NCI-H82 treated with DMSO at 0.1 percent for 48 hours (cell line): ENCODE data around the gene IL27RA.
A peak's percentile ranks its signal among the peaks of the same experiment; 100 is the strongest.

Experiments
- DNase-seq: peaks from one replicate; lab custom pipeline; 2025; ENCODE audit not compliant: unreplicated experiment; lab: John Stamatoyannopoulos, UW

The IL27RA gene

DNA sequence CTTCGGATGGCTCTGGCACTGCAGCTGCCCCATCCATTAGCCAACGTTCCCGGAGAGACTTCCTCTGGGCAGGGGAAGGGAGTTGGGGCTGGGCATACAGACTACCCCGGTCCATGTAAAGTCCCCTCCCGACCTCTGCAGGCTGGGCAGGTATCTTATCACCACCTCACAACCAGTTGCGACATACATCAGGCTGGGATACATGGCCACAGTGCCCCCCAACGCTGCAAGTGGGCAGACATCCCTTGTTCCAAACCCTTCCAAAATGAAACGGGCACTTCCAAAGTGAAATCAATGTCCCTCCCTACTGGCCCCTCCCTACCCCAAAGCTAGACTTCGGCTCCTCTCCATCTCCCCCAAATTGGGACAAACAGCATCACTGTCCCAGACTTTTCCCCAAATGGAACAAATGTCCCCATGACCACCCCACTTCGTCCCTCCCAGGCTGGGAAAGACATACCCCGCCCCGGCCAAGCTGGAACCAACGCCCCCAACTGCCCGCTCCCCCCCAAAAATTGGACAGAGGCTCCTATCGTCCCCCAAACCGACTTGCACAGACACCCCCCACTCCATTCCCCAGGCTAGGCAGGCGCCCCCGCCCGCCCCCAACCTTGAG lies 25.3 kb downstream of the IL27RA start:
- DNase-seq = no peak

DNA sequence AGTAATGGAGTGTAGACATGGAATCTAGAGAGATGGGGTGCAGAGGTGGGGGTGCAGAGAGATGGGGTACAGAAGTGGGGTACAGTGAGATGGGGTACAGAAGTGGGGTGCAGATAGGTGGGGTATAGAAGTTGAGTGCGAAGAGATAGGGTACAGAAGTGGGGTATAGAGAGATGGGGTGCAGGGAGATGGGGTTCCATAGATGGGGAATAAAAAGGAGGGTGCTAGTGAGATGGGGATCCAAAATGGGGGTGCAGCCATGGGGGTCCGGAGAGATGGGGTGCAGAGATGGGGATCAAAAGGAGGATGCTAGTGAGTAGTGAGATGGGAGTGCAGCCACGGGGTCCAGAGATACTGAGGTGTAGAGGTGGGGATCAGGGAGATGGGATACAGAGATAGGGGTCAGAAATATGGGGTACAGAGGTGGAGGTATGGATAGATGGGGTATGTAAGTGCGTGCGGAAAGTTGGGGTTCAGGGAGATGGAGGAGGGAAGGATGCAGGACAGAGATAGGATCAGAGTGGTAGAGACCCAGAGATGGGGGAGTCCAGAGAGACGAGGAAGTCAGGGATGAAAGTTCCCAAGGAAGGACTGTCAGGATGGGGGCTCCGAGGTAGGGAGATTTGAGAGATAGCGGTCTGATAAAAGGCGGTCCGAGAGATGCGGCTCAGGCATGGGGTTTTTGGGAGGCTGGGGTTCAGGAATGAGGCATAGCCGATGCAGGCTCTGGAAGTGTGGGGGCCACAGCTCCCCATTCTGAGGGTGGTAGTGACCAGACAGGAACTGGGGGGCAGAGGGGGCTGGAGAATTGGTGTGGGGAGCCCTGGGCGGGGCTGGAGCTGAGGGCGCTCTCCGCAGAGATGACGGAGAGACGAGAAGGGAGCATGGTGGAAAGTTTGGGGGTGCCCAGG lies 26.9 kb downstream of the IL27RA start:
- no peak for DNase-seq

DNA sequence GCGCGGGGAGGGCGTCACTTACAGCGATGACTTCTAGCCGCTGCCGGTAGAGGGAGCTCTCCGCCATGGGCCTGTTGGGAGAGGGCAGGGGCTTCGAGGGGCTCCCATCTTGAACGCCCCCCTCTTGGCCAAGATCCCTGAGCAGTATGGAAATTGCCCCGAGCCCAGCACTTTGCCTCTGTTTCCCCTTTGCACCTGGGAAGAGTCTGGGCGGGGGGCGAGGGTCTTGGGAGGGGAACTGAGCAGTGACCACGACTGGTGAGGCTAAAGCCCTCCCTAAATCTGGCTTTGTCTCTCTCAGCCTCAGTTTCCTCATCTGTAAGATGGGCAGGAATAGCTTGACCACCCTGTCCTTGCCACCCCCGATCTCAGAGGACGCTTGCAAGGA lies 27.5 kb downstream of the IL27RA start:
- DNase-seq = no peak

DNA sequence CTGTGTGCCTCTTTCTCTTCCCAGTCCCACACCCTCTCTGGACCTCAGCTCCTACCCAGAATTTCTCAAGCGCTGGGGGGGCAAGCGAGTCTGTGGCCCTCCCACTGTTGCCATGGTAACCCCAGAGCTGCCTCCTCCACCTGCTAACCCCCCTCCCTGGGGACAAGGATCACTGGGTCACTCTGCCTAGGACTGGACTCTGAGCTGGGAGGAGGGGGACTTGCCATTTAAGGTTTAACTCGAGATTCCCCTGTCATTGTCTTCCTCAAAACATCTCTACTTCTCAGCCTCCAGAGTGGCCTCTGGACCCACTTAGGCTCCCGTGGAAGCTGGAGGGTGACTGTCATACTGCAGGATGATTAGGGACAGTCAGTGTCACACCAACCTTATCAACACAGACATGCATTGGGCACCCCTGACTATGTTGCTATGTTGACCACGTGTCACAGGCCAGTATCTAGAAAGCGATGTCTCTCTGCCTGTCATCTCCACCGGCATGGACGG lies 28.1 kb downstream of the IL27RA start:
- DNase-seq = no peak

DNA sequence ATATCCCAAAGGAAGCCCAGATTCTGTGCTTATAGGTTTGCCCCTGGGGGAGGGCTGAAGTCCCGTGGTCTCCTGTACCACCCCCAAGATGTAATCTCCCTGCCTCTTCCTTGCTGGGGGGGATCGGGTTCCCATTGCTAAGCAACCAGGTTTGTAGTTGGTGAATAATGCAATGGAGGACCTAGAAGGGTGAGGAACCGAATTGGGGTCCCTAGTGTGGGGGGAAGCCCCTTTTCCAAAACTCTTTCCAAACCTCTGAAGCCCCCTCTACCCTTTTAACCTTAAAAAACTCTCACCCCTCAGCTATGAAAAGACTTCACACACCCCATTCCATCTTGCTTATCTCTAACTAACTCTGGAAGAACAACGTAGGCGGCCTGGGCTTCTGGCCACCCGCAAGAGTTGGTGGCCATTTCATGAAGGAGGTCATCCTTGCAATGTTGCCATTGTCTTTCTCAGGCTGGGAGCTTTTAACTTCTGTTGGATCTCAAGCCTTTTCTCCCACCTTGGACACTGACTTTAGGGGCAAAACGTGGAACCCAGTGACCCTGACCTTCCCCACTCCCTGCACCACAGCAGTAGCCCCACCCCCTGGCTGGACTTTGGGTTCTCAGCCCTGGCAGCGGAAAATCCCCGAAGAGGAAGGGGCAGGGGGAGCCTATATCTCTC lies 29.7 kb downstream of the IL27RA start:
- DNase-seq = no peak

DNA sequence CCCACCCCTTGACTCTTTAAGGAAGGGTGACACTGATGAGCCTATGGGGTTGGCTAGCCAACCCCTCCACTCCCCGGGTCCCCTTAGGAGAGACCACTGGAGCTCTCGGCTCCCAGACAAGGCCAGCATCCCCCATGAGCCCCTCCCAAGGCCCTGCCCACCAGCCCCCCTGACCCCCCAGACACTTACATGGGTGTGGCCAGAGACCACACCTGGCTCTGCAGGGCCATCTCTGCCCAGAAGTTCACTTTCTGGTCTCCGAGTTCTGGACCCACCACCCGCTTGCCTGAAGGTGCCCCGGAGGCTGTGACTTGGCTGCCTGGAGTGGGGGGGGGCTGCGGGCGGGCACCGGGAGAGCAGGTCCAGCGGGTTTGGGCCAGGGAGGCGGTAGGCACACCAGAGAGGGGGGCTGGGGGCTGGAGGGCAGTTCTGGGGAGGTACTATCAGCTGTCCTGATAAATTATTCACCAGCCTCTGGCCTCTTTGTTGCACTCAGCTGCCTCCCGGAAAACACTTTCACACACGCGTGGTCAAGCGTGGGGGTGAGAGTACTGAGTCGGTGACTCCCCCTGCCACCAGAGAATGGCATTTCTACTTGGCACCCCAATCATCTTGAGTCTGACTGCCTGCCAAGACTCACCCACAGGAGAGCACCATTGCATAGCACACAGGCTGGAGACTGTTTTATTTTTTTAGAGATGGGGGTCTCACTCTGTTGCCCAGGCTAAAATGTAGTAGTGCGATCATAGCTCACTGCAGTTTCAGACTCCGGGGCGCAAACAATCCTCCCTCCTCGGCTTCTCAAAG lies 30.4 kb downstream of the IL27RA start, which contains the start of gene PALM3:
PALM3 (minus strand) TSS at position 326 of the 807 bp plus-strand sequence; CDS start at position 230, 96 bp downstream.
- no peak for DNase-seq

DNA sequence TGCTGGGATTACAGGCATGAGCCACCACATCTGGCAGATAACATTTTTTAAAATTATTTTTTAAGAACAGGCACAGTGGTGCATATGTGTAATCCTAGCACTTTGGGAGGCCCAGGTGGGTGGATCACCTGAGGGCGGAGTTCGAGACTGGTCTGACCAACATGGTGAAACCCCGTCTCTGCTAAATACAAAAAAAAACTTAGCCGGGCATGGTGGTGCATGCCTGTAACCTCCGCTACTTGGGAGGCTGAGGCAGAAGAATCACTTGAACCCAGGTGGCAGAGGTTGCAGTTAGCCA lies 30.9 kb downstream of the IL27RA start:
- DNase-seq = no peak

DNA sequence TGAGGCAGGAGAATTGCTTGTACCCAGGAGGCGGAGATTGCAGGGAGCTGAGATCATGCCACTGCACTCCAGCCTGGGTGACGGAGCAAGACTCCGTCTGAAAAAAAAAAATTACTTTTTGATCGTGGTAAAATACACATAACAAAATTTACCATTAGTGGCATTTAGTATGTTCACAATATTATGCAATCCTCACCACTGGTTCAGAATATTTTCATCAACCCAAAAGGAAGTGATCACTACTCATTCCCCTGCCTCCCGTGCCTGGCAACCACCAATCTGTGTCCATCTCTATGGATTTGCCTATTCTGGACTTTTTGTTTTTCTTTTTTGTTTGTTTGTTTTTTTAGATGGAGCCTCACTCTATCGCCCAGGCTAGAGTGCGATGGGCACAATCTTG lies 31.5 kb downstream of the IL27RA start:
- DNase-seq = no peak

DNA sequence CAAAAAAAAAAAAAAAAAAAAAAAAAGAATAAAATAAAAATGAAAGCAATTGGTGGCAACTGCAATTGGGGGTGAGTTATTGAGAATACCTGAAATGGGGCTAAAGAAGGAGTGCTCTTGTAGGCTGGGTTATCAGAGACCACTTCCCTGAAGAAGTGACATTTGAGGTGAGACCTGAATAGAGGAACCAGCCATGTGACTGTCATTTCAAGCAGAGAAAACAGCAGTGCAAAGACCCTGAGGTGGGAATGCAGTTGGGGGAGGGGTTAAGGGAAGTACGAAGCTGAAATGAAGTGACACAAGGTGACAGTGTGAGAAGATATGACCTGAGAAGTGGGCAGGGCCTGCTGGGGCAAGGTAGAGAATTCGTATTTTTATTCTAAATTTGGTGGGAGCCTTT lies 34.6 kb downstream of the IL27RA start:
- no peak for DNase-seq

DNA sequence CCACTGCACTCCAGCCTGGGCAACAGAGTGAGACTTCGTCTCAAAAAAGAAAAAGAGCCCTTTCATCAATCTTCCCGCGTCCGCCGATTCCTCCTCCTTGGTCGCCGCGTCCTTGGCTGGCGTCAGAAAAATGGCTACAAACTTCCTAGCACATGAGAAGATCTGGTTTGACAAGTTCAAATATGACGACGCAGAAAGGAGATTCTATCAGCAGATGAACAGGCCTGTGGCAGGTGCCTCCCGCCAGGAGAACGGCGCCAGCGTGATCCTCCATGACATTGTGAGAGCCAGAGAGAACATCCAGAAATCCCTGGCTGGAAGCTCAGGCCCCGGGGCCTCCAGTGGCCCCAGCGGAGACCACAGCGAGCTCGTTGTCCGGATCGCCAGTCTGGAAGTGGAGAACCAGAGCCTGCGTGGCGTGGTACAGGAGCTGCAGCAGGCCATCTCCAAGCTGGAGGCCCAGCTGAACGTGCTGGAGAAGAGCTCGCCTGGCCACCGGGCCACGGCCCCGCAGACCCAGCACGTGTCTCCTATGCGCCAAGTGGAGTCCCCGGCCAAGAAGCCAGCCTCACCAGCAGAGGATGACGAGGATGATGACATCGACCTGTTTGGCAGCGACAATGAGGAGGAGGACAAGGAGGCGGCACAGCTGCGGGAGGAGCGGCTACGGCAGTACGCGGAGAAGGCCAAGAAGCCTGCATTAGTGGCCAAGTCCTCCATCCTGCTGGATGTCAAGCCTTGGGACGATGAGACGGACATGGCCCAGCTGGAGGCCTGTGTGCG lies 38.9 kb downstream of the IL27RA start:
- no peak for DNase-seq

DNA sequence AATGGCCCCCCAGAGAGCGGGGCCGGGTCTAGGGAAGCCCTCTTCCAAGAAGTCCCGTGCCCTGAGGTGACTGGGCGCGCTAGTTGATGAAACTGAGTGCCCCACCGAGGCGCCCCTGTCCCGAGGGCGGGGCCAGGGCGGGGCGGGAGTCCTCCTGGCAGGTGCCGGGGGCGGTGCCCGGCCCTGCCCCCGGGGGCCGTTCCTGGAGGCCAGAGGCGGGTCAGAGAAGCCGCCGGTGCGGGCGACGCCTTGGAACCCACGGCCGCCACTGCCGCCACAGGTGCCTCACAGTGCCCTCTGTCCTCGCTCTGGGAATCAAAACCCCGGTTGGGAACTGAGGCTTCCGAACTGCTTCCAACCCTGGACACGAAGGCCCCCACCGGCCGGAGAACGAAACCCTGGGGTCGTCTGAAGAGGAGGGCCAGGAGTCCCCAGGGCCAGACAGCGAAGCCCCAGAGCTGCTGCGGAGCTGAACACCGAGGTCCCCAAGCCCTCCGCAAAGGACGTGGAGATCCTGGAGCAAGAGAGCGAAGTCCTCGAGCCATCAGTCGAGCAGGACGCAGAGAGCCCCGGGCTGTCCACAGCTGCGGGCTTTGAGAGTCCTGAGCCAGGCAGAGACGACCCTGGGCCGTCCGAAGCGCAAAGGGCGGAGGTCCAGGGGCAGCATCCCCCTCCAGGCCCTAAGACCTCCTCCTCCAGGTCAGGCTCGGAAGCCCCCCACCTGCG lies 41.1 kb downstream of the IL27RA start, which contains the start of gene MISP3:
MISP3 (plus strand) TSS at position 252 of the 726 bp plus-strand sequence. CDS start 524 bp downstream, outside the sequence.
- DNase-seq = no peak

DNA sequence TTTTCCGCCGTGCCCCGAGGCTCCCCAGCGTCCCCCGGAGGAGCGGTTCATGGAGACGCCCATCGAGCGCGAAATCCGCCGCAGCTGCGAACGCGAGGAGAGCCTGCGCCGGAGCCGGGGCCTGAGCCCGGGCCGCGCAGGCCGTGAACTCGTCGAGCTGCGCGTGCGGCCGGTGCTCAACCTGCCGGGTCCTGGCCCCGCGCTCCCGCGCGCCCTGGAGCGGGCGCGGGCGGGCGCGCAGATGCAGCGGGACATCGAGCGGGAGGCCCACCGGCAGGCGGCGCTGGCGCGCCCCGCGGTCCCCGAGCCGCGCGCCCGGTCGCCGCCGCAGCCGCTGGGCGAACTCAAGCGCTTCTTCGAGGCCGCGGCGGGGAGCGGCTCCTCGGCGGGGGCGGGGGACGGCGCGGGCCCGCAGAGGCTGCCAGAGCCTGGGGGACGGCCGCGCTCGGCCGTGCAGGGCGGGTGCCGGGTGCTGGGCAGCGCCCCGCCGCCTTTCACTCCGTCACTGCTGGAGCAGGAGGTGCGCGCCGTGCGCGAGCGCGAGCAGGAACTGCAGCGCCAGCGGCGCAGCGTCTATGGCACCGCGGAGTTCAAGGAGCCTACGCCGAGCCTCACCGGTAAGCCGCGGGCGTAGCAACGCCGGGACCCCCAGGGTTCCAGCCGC lies 41.8 kb downstream of the IL27RA start:
- DNase-seq = no peak

DNA sequence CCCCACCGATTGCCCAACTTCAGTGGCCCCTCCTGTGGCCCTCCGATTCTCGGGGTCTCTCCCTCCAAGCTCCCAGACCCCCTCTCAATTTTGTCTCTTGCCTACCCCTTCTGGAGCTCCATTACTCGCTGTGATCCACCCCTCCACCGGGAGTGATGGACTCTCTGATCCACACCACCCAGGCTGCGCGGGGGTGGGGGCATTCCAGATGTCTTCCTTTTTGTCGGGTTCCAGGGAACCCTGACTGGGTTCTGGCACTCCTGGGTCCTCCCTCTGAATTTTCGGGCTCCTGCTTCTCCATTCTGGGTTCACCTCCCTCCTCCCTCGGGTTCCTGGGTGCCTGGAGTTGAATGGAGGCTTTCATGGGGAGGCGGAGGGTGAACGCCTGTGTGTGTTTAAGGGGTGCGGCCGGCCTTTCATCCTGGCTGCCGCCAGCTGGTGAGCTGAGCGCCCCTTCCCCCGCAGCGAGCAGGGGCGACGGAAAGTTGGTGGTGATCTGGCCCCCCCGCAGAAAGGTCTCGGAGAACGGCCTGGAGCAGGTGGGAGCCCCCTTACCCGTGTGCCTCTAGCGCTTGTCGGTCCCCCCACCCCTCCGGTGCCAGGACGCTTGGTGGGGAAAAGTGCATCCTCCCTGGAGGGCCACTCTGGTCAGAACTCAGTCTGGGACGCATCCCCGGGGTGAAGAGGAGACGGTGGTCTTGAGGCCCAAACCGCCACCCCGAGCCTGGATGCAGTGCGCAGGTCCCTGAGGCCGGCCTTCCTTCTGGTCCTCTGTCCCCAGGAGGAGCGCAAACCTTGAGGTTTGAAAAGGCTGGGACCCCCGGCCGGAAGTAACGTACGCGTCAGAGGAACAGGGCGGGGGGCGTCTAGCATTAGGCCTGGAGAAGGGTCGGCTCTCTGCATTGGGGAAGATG lies 42.6 kb downstream of the IL27RA start:
- no peak for DNase-seq

DNA sequence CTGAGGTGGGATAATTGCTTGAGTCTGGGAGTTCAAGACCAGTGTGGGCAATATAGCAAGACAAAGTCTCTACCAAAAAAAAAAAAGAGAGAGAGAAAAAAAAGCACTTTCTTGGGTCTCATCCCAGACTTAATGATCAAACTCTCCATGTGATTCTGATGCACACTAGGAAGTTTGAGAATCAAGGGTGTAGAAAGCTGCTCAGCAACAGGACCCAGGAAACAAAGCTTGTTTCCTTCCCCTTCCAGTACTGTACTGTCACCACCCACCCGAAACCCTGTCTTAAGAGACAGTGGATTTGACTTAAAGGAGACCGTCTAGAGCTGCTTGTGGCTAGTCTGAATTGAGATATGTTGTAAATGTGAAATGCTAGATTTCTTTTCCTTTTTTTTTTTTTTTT lies 46.8 kb downstream of the IL27RA start:
- no peak for DNase-seq

DNA sequence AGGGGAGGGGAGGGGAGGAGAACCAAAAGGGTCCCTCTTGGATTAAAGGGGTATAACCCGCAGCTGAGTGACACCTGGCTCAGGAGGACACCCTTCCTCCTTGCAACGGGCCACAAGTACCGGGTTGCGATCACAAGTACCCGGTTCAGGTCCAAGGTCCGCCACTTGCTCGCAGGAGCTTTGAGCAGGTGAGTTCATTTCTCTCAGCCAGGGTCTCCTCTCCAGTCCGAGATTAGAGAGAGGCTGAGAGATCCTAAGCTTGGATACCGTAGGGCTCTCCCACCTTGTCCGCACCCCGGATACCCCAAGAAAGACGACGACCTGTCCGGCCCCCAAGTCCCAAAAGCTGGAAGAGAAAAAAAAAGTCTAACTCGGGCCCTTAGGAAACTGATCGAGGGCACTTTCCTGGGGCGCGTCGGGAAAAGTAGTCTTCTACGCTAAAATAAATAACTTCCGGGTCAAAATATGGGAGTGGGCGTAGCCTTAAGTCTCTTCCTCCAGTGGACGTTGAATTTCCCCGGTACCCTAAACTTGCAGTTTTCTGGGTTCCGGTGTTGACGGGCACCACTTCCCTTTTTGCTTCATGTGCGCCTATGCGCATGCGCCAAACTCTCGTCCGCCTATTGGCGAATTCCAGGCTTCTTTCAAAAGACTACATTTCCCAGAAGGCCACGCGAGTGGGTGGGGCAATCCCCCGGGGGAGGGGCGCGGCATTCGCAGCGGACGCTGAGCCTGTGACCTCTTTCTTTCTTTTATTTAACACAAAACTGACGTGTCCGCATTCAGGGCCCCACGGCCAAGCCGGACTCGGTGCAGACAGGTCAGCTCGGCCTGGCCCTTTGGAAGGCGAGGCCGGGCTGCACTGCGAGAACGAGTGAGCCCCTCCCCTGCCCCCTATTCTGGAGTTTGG lies 49.6 kb downstream of the IL27RA start:
- DNase-seq = peak; percentile 99

DNA sequence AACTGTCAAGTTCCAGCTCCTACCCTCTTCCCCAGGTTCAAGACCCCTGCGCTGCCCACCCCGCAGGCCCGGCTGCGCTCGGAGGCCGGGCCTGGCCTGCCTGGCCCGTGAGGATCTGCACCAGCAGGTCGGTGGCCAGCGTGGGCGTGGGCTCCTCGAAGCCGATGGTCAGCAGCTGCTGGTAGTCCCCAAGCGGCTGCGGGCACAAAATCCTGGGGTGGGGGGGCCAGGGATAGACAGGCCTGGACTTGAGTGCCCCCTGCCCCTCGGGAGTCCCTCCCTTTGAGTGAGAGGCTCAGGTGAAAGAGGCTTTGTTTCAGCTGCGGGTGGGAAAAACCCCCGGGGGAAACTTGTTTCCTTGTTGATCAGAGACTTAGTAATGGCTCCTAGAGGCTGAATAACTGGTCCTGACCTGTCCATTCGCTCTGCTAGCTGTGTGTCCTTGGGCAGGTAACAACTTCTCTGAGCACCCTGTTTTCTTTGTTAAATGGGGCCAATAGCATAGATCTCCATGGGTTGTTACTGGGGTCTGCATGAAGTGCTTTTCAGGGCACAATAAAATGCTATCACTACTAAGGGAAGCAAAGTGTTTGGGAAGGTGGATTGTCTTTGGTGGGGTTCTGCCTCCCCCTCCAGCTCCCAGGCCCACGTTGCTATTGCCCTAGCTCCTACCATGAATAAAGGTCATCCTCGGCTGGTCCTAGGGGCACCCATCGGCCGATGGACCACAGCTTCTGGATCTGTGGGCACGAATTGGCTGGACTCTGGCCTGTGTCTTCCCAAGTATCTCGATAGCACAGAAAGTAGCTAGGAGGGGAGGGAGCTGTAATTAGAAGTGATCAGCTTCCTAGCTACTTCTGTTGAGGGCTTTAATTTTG lies 50.5 kb downstream of the IL27RA start:
- DNase-seq = no peak
